Measurements from ENCODE around the gene MGAT4D. TPM values are rescaled to one million over a fixed set of nuclear protein-coding genes. Genes with fewer than 3 reads are reported as not detected.

Gene MGAT4D
- total RNA-seq, 2 donors from 2014 or later: not detected

DNA sequence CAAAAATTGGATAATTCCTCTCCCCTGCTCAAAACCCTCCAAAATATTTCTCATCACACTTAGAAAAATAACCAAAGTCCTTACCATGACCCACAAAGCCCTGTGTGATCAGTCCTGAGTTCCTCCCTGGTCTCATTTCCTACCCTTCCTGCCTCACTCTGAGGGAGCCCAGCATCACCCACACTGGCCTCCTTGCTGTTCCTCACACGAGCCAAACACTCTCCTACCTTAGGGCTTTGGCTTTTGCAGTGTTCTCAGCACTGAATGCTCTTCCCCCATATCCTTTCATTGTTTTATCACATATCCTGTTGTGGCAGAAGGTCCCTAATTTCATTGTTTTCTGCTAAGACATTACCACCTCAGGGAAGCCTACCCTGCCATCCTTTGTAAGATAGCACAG lies 12.2 kb downstream of the MGAT4D start:
- Histone ChIP-seq H3K27ac (ENCODE audit: low read depth, low read length) (no peak overlapping the region), H3K9me3 (ENCODE audit: control insufficient read depth, low read length) (peaks cover 16% of the 10 kb centered on the region), H3K27me3 (ENCODE audit: control insufficient read depth, insufficient read depth, low read length, poor library complexity, severe bottlenecking) (no peaks in the 10 kb centered on the region), H3K4me3 (ENCODE audit: low read length) (no peak overlapping the region), H3K4me1 (ENCODE audit: control insufficient read depth, insufficient read depth, low read length) (no peaks in the 10 kb centered on the region), H3K9ac (ENCODE audit: extremely low read depth, low read length, poor library complexity, severe bottlenecking) (no peak overlapping the region), H3K36me3 (ENCODE audit: control insufficient read depth, insufficient read depth, low read length) (no peaks in the 10 kb centered on the region)
- TF ChIP-seq, protein P1, sequence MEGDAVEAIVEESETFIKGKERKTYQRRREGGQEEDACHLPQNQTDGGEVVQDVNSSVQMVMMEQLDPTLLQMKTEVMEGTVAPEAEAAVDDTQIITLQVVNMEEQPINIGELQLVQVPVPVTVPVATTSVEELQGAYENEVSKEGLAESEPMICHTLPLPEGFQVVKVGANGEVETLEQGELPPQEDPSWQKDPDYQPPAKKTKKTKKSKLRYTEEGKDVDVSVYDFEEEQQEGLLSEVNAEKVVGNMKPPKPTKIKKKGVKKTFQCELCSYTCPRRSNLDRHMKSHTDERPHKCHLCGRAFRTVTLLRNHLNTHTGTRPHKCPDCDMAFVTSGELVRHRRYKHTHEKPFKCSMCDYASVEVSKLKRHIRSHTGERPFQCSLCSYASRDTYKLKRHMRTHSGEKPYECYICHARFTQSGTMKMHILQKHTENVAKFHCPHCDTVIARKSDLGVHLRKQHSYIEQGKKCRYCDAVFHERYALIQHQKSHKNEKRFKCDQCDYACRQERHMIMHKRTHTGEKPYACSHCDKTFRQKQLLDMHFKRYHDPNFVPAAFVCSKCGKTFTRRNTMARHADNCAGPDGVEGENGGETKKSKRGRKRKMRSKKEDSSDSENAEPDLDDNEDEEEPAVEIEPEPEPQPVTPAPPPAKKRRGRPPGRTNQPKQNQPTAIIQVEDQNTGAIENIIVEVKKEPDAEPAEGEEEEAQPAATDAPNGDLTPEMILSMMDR (conservative IDR thresholded peaks at IDR 0.05): no peak
- peak; percentile 45 for DNase-seq
- H3K27ac Mint-ChIP-seq: no peak overlapping the region
- H3K4me1 Mint-ChIP-seq: peaks cover 3% of the 10 kb centered on the region
- H3K9me3 Mint-ChIP-seq: peaks cover 18% of the 10 kb centered on the region
- H3K27me3 Mint-ChIP-seq (ENCODE audit: insufficient read depth): peaks cover under 1% of the 10 kb centered on the region
- H3K36me3 Mint-ChIP-seq (ENCODE audit: low read depth): no peaks in the 10 kb centered on the region
- H3K4me3 Mint-ChIP-seq: no peak overlapping the region
- 69 to 100% methylated on average over 1 of the region's 1 CpG for WGBS, 2 experiments (ENCODE audit: insufficient coverage in 1 of 2, insufficient read length in 1 of 2)

DNA sequence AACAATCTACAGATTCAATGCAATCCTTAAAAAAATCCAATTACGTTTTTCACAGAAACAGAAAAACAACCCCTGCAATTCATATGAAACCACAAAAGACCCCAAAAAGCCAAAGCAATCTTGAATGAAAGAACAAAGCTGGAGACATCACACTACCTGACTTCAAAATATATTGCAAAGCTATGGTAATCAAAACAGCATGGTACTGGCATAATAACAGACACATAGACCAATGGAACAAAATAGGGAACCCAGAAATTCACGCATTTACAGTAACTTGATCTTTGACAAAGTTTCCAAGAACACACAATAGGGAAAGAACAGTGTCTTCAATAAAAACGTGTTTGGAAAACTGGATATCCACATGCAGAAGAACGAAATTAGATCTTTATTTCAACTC lies 14.6 kb downstream of the MGAT4D start:
- Mint-ChIP-seq H3K4me1 (peaks cover 3% of the 10 kb centered on the region), H3K9me3 (peaks cover 18% of the 10 kb centered on the region), H3K36me3 (ENCODE audit: low read depth) (no peaks in the 10 kb centered on the region), H3K27ac (no peak overlapping the region), H3K4me3 (no peak overlapping the region), H3K27me3 (ENCODE audit: insufficient read depth) (no peaks in the 10 kb centered on the region)
- TF ChIP-seq, protein P1 (conservative IDR thresholded peaks at IDR 0.05): no peak
- H3K4me3 ChIP-seq (ENCODE audit: low read length): no peak overlapping the region
- H3K27ac ChIP-seq (ENCODE audit: low read depth, low read length): no peak overlapping the region
- H3K9me3 ChIP-seq (ENCODE audit: control insufficient read depth, low read length): peaks cover 16% of the 10 kb centered on the region
- H3K9ac ChIP-seq (ENCODE audit: extremely low read depth, low read length, poor library complexity, severe bottlenecking): no peak overlapping the region
- no peak for DNase-seq
- no peaks in the 10 kb centered on the region for H3K4me1 ChIP-seq (ENCODE audit: control insufficient read depth, insufficient read depth, low read length)
- H3K27me3 ChIP-seq (ENCODE audit: control insufficient read depth, insufficient read depth, low read length, poor library complexity, severe bottlenecking): no peaks in the 10 kb centered on the region
- WGBS, 2 experiments (ENCODE audit: insufficient coverage in 1 of 2, insufficient read length in 1 of 2): 88 to 91% methylated on average over 3 to 4 of the region's 4 CpGs
- H3K36me3 ChIP-seq (ENCODE audit: control insufficient read depth, insufficient read depth, low read length): no peaks in the 10 kb centered on the region

- peaks cover 3% of the 10 kb centered on the region for H3K4me1 Mint-ChIP-seq
- no peaks in the 10 kb centered on the region for H3K9me3 Mint-ChIP-seq
- TF ChIP-seq, protein P1 (conservative IDR thresholded peaks at IDR 0.05): no peak
- H3K36me3 Mint-ChIP-seq (ENCODE audit: low read depth): no peaks in the 10 kb centered on the region
- Histone ChIP-seq H3K4me3 (ENCODE audit: low read length) (no peak overlapping the region), H3K4me1 (ENCODE audit: control insufficient read depth, insufficient read depth, low read length) (no peaks in the 10 kb centered on the region), H3K36me3 (ENCODE audit: control insufficient read depth, insufficient read depth, low read length) (no peaks in the 10 kb centered on the region), H3K27me3 (ENCODE audit: control insufficient read depth, insufficient read depth, low read length, poor library complexity, severe bottlenecking) (no peaks in the 10 kb centered on the region), H3K9me3 (ENCODE audit: control insufficient read depth, low read length) (no peaks in the 10 kb centered on the region), H3K27ac (ENCODE audit: low read depth, low read length) (no peak overlapping the region), H3K9ac (ENCODE audit: extremely low read depth, low read length, poor library complexity, severe bottlenecking) (no peak overlapping the region)
- H3K27ac Mint-ChIP-seq: no peak overlapping the region
- 81% methylated on average over 2 of the region's 2 CpGs; no CpG with 5 or more reads in 1 of the 2 experiments for WGBS, 2 experiments (ENCODE audit: insufficient coverage in 1 of 2, insufficient read length in 1 of 2)
- no peak overlapping the region for H3K4me3 Mint-ChIP-seq
- H3K27me3 Mint-ChIP-seq (ENCODE audit: insufficient read depth): no peaks in the 10 kb centered on the region
- DNase-seq: no peak
These were observed 25.9 kb downstream of the MGAT4D start for GRCh38 chr4:140472156-140472555.
